ENCODE data around the gene PDE4D. TPM values are rescaled to one million over a fixed set of nuclear protein-coding genes. Genes with fewer than 3 reads are reported as not detected.

PDE4D gene
- total RNA-seq, 1 donor from 2014 or later, result 11.8 TPM

DNA sequence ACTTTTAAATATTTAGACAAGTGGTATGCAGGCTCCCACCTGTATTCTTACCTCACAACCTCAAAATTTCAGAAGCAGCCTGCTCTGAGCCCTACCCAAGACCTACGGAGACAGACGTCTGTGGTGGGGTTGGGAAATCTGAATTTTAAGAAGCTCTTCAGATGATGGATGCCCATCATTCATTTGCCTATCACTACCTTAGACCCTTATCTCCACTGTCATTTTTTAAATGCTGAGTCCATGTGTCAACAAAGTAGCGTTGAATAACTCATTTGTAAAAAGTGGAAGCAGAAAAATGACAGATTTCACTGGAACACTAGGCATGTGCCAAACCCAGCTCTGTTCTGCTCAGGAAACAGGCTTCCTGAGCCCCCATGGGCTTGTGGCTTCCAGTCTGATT lies 85.7 kb downstream of the PDE4D start:
- peaks cover 5% of the 10 kb centered on the region for H3K4me1 Mint-ChIP-seq
- no peaks in the 10 kb centered on the region for H3K9me3 Mint-ChIP-seq
- no peak overlapping the region for H3K27ac Mint-ChIP-seq (ENCODE audit: unreplicated experiment)
- TF ChIP-seq, protein P1, sequence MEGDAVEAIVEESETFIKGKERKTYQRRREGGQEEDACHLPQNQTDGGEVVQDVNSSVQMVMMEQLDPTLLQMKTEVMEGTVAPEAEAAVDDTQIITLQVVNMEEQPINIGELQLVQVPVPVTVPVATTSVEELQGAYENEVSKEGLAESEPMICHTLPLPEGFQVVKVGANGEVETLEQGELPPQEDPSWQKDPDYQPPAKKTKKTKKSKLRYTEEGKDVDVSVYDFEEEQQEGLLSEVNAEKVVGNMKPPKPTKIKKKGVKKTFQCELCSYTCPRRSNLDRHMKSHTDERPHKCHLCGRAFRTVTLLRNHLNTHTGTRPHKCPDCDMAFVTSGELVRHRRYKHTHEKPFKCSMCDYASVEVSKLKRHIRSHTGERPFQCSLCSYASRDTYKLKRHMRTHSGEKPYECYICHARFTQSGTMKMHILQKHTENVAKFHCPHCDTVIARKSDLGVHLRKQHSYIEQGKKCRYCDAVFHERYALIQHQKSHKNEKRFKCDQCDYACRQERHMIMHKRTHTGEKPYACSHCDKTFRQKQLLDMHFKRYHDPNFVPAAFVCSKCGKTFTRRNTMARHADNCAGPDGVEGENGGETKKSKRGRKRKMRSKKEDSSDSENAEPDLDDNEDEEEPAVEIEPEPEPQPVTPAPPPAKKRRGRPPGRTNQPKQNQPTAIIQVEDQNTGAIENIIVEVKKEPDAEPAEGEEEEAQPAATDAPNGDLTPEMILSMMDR (conservative IDR thresholded peaks at IDR 0.05), result no peak
- no peak overlapping the region for H3K4me3 Mint-ChIP-seq
- DNase-seq (ENCODE audit: low read depth, low spot score), result no peak
- H3K27me3 Mint-ChIP-seq (ENCODE audit: low read depth), result peaks cover 23% of the 10 kb centered on the region
- no peaks in the 10 kb centered on the region for H3K36me3 Mint-ChIP-seq (ENCODE audit: low read depth)

DNA sequence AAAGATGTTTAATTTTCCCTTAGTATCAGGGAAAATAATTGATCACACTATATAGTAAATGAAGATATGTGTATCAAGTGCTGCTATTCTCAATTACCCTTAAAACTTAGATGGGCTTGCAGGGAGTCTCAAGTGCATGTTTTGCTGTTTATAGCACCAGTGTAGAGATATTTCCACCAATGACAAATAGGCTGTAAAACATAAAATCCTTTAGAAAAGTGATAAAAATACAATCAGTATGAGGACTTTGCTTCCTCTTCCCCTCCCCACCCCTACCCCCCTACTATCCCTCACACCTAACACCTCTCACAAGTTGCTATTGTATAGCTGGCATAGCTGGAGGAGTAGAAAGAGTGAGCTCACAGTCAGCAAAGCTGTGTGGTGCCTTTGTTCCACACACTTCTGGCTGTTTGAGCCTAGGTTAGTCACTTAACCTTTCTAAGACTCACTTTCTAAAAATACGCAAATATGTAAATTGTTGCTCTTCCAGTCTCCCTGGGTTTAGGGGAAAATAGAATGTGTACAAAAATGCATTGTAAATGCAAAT lies 93.1 kb downstream of the PDE4D start:
- H3K9me3 Mint-ChIP-seq, result no peaks in the 10 kb centered on the region

DNA sequence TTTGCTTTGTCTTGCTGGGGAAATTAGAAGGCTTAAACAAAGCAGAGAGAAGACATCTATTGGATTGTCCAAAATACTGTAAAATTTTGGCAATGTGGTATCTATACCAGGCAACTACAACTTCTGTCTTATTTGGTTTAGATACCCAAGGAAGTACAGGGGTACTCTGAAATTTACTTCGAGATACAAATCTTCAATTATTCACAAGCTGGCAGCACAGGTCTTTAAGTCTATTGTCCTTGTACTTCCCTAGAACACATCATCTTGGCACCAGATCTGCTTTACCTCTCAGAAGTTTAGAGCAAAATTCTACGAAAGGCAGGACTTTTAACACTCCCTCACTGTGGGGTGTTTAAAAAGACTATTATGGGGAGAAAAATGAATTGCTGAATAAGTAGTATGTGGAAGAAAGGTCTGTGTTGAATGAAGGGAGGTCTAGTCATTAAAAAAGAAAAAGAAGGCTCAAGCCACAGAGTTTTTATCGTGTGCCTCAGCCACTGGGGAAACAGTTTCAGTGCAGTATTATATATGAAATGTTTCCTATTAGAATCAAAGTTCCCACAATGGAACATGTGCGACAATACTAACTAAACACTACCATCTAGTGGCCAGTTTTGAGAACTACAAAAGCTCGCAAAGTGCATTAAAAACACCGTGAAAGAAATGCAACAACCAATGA lies 93.7 kb downstream of the PDE4D start:
- no peaks in the 10 kb centered on the region for H3K9me3 Mint-ChIP-seq
- DNase-seq (ENCODE audit: low read depth, low spot score), result peak; percentile 28
- H3K4me3 Mint-ChIP-seq, result no peak overlapping the region
- peaks cover 7% of the 10 kb centered on the region for H3K4me1 Mint-ChIP-seq
- TF ChIP-seq, protein P1 (conservative IDR thresholded peaks at IDR 0.05), result peak; percentile 87
- H3K27me3 Mint-ChIP-seq (ENCODE audit: low read depth), result no peaks in the 10 kb centered on the region
- H3K27ac Mint-ChIP-seq (ENCODE audit: unreplicated experiment), result no peak overlapping the region
- H3K36me3 Mint-ChIP-seq (ENCODE audit: low read depth), result no peaks in the 10 kb centered on the region

More for the DNA sequence above, 93.1 kb downstream of the PDE4D start:
- H3K27ac Mint-ChIP-seq (ENCODE audit: unreplicated experiment), result no peak overlapping the region
- peaks cover 7% of the 10 kb centered on the region for H3K4me1 Mint-ChIP-seq
- TF ChIP-seq, protein P1 (conservative IDR thresholded peaks at IDR 0.05), result peak; percentile 6
- H3K36me3 Mint-ChIP-seq (ENCODE audit: low read depth), result no peaks in the 10 kb centered on the region
- no peak overlapping the region for H3K4me3 Mint-ChIP-seq
- DNase-seq (ENCODE audit: low read depth, low spot score), result no peak
- no peaks in the 10 kb centered on the region for H3K27me3 Mint-ChIP-seq (ENCODE audit: low read depth)

DNA sequence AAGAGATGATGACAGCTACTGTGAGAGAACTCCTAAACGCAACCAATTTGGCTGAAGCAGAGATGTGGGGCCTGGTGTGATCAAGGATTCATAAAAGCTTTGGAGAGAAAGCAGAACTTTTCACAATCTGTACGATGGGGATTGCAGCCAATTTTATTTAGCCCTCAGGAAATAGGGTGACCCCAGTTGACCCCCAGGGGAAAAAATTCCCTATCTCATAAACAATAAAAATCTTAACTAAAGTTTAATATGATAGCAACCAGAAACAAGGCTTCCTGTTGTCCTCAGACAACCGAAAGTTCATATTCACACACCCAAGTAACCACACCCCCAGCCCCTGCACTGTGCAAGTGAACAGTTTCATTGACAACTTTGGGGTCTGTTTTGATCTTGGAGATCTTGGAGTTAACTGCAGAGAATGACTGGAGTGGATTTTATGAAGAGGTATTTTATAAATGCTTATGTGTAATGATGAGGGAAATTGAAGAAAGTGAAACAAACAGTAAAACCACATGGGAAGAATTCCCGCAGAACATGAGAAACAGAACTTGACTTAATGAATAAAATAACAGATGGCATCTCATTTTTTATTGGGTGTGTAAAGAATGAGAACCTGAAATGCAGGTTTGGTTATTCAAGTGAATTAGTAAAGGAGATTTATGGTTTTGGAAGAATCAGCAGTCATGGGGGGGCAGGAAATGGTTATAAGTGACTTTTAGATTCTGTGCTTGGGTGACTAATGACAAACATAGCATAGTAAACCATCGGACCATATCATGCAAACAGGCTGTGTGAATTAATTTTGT lies 94.5 kb downstream of the PDE4D start:
- Mint-ChIP-seq H3K4me1 (peaks cover 7% of the 10 kb centered on the region), H3K4me3 (no peak overlapping the region), H3K36me3 (ENCODE audit: low read depth) (no peaks in the 10 kb centered on the region), H3K27ac (ENCODE audit: unreplicated experiment) (no peak overlapping the region), H3K27me3 (ENCODE audit: low read depth) (no peaks in the 10 kb centered on the region), H3K9me3 (no peaks in the 10 kb centered on the region)
- TF ChIP-seq, protein P1 (conservative IDR thresholded peaks at IDR 0.05), result no peak
- DNase-seq (ENCODE audit: low read depth, low spot score), result no peak

DNA sequence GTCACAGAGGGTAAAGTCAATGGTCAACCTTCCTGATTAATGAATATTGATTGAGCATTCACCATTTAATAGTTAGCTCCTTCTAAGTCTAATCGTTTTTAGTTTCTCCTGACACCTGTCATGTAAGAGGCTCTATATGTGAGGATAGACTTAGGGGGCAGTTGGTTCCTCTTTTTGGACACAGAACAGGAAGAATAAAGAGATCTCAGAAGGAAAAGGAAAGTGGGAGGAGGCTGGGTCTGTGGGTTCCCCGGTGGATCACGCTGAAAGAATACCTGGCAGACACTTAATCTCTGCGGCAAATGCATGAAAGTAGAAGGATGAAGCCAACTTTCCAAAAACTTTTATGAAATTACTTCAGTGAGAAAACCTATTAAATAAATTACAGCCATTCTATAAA lies 98.4 kb downstream of the PDE4D start:
- Mint-ChIP-seq H3K4me3 (no peak overlapping the region), H3K27me3 (ENCODE audit: low read depth) (no peaks in the 10 kb centered on the region), H3K4me1 (peaks cover 10% of the 10 kb centered on the region), H3K27ac (ENCODE audit: unreplicated experiment) (no peak overlapping the region), H3K36me3 (ENCODE audit: low read depth) (no peaks in the 10 kb centered on the region), H3K9me3 (no peaks in the 10 kb centered on the region)
- DNase-seq (ENCODE audit: low read depth, low spot score), result no peak
- TF ChIP-seq, protein P1 (conservative IDR thresholded peaks at IDR 0.05), result no peak
